Measurements from ENCODE around the gene OPN3. TPM values are rescaled to one million over a fixed set of nuclear protein-coding genes. Genes with fewer than 3 reads are reported as not detected.

OPN3 gene
- total RNA-seq, 1 donor from 2014 or later, result 14.7 TPM

GRCh38 chr1:241574154-241574553 is 66.0 kb downstream of the OPN3 start:
- H3K4me3 ChIP-seq (ENCODE audit: low read depth, low read length), result no peak overlapping the region
- no peak for DNase-seq (ENCODE audit: low read depth)
- no peak for FAIRE-seq

DNA sequence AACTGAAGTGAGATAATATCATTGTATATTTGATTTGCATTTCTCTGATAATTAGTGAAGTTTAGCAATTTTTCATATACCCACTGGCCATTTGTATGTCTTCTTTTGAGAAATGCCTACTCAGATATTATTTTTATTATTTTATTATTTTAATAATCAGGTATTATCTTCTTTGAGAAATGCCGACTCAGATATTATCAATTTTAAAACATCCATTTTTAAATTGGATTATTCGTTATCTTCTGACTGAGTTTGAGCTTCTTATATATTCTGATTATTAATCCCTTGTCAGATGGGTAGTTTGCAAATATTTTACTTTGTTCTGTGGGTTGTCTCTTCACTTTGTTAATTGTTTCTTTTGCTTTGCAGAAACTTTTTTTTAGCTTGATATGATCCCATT is 70.3 kb downstream of the OPN3 start:
- DNase-seq (ENCODE audit: low read depth) (no peak), FAIRE-seq (no peak)
- TF ChIP-seq, protein P1, sequence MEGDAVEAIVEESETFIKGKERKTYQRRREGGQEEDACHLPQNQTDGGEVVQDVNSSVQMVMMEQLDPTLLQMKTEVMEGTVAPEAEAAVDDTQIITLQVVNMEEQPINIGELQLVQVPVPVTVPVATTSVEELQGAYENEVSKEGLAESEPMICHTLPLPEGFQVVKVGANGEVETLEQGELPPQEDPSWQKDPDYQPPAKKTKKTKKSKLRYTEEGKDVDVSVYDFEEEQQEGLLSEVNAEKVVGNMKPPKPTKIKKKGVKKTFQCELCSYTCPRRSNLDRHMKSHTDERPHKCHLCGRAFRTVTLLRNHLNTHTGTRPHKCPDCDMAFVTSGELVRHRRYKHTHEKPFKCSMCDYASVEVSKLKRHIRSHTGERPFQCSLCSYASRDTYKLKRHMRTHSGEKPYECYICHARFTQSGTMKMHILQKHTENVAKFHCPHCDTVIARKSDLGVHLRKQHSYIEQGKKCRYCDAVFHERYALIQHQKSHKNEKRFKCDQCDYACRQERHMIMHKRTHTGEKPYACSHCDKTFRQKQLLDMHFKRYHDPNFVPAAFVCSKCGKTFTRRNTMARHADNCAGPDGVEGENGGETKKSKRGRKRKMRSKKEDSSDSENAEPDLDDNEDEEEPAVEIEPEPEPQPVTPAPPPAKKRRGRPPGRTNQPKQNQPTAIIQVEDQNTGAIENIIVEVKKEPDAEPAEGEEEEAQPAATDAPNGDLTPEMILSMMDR (IDR thresholded peaks at IDR 0.05; ENCODE audit: insufficient read depth, low read length, severe bottlenecking), result no peak
- no peak overlapping the region for H3K4me3 ChIP-seq (ENCODE audit: low read depth, low read length)
- H3K27me3 ChIP-seq (ENCODE audit: control insufficient read depth, insufficient read depth, low read length), result no peaks in the 10 kb centered on the region
- no peaks in the 10 kb centered on the region for H3K36me3 ChIP-seq (ENCODE audit: control insufficient read depth, insufficient read depth, low read length)

More at GRCh38 chr1:241574154-241574553, 66.0 kb downstream of the OPN3 start:
- H3K36me3 ChIP-seq (ENCODE audit: control insufficient read depth, insufficient read depth, low read length), result no peaks in the 10 kb centered on the region
- H3K27me3 ChIP-seq (ENCODE audit: control insufficient read depth, insufficient read depth, low read length), result no peaks in the 10 kb centered on the region
- TF ChIP-seq, protein P1 (IDR thresholded peaks at IDR 0.05; ENCODE audit: insufficient read depth, low read length, severe bottlenecking), result no peak

GRCh38 chr1:241560849-241561187 is 79.4 kb downstream of the OPN3 start:
- no peak overlapping the region for H3K4me3 ChIP-seq (ENCODE audit: low read depth, low read length)
- DNase-seq (ENCODE audit: low read depth), result no peak
- TF ChIP-seq, protein P1 (IDR thresholded peaks at IDR 0.05; ENCODE audit: insufficient read depth, low read length, severe bottlenecking), result no peak
- FAIRE-seq, result no peak
- H3K36me3 ChIP-seq (ENCODE audit: control insufficient read depth, insufficient read depth, low read length), result no peaks in the 10 kb centered on the region
- no peaks in the 10 kb centered on the region for H3K27me3 ChIP-seq (ENCODE audit: control insufficient read depth, insufficient read depth, low read length)

DNA sequence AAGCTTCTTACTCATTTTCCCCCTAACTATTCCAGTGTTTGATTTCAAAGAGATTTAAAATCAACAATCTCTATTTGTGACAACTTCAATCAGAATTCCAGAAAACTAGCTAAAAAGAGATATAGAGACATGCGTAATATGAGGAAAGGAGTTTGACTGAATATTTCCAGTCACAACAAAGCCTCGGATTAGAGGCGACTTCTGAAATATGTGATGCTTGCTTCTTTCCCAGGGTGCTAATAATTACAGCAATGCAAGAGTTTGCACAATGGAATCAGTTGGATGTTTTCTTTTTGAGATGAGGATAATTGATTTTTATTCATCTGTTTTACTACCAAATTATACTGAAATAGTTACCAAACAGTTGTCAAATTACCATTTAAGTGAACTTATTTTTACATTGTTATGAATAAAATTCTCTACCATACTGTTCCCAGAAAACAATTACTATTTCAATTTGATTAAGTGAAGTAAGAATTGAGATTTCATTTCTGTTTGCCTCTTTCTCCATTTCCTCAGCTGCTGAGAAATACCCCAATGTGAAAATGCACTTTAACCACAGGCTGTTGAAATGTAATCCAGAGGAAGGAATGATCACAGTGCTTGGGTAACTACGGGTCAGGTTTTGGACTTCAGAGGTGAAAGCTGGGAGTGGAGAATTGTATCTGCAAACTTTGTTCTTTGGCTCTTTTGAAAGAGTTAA is 79.9 kb downstream of the OPN3 start:
- TF ChIP-seq, protein P1 (IDR thresholded peaks at IDR 0.05; ENCODE audit: insufficient read depth, low read length, severe bottlenecking), result no peak
- DNase-seq (ENCODE audit: low read depth) (no peak), FAIRE-seq (no peak)
- Histone ChIP-seq H3K27me3 (ENCODE audit: control insufficient read depth, insufficient read depth, low read length) (no peaks in the 10 kb centered on the region), H3K4me3 (ENCODE audit: low read depth, low read length) (no peak overlapping the region), H3K36me3 (ENCODE audit: control insufficient read depth, insufficient read depth, low read length) (no peaks in the 10 kb centered on the region)

DNA sequence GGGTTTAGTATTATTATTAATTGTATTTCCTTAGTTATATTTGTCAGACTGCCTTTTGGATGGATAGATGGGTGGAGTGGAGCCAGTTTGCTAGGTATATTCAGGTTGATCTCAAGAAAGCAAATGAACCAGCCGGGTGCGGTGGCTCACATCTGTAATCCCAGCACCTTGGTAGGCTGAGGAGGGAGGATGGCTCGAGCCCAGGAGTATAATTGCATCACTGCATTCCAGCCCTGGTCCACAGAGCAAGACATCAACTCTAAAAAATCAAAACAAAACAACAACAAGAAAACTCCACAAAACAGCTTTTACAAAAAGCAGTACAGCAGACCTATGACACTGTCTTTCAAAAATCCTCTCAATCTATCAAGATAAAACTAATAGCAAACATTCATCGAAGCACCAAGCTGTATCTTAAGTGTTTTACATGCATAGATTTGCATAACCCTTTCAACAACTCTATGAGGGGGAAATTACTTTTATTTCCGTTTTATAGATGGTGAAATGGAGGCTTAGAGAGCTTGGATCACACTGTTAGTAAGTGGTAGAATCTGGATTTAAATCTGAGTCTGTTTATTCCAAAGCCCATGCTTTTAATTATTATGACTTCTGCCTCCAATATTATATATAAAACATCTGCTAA is 82.5 kb downstream of the OPN3 start:
- no peak for DNase-seq (ENCODE audit: low read depth)
- no peak for FAIRE-seq
- Histone ChIP-seq H3K27me3 (ENCODE audit: control insufficient read depth, insufficient read depth, low read length) (no peaks in the 10 kb centered on the region), H3K4me3 (ENCODE audit: low read depth, low read length) (no peak overlapping the region), H3K36me3 (ENCODE audit: control insufficient read depth, insufficient read depth, low read length) (no peaks in the 10 kb centered on the region)
- TF ChIP-seq, protein P1 (IDR thresholded peaks at IDR 0.05; ENCODE audit: insufficient read depth, low read length, severe bottlenecking), result no peak

Measured in bronchial epithelial cell (primary cell).